Lower leg skin (tissue), 4 donors: ENCODE measurements around the gene TMEM138. TPM values are rescaled to one million over a fixed set of nuclear protein-coding genes. Genes with fewer than 3 reads are reported as not detected.

Experiments
- DNase-seq, 2 donors: peaks; one replicate each; pipeline ENCODE4 v3.0.0-alpha.2; 2019; ENCODE audit warnings: low spot score in 2 of 2
- H3K4me3 ChIP-seq: fragments of 200-600 bp; sonication (generic); 2 replicates; pipeline ENCODE4 v1.5.1; 2017; ENCODE audit warnings: mild to moderate bottlenecking, low read depth; ENCODE audit not compliant: poor library complexity, severe bottlenecking
- CTCF ChIP-seq, 3 donors: fragments of 450-650 bp; IDR thresholded peaks; one replicate each; pipeline ENCODE4 v1.5.1; 2016; ENCODE audit warnings: antibody characterized with exemption in 3 of 3, mild to moderate bottlenecking in 3 of 3, moderate library complexity in 2 of 3
- POLR2A ChIP-seq, 2 donors: fragments of 450-650 bp; IDR thresholded peaks; one replicate each; pipeline ENCODE4 v1.6.1; 2016 to 2017; ENCODE audit warnings: antibody characterized with exemption in 2 of 2, mild to moderate bottlenecking in 1 of 2, moderate library complexity in 1 of 2
- WGBS, 2 donors: methylation state at CpG; one replicate each; pipeline ENCODE4 v1.1.5; 2018; 5-methylcytosine and 5-hydroxymethylcytosine counted together
- intact Hi-C: fragments of 100-400 bp; cut with DNase I; formaldehyde crosslinking; loops from one replicate; pipeline ENCODE4 v1.15.0; 2023; ENCODE audit warnings: low total_unique reads
- total RNA-seq, 4 donors: library from RNA; depleted of rRNA; stranded (reverse); fragments of >200 nt; gene quantifications; one replicate each; pipeline ENCODE4 v1.1.0, GENCODE V29; 2016

TMEM138 gene
- total RNA-seq, 4 donors from 2014 or later = 12.7 to 47.2 (median 18.1) TPM

- 76 to 78% methylated on average over 2 of the region's 2 CpGs for WGBS, 2 donors
- TF ChIP-seq POLR2A (IDR thresholded peaks at IDR 0.05) = no peak
- TF ChIP-seq CTCF (IDR thresholded peaks at IDR 0.05) = no peak
- no peak for DNase-seq
- intact Hi-C loops = no loop called here
- no peak overlapping the region for H3K4me3 ChIP-seq
Observed at GRCh38 chr11:61354208-61354607, 8.0 kb upstream of the TMEM138 start.

- WGBS, 2 donors = 64 to 83% methylated on average over 4 of the region's 4 CpGs
- no peak overlapping the region for H3K4me3 ChIP-seq
- intact Hi-C loops = no loop called here
Observed at GRCh38 chr11:61356706-61357105, 5.5 kb upstream of the TMEM138 start.

GRCh38 chr11:61357233-61357893 lies 4.8 kb upstream of the TMEM138 start:
- intact Hi-C loops = no loop called here
- TF ChIP-seq POLR2A (IDR thresholded peaks at IDR 0.05) (no peak), CTCF (IDR thresholded peaks at IDR 0.05) (no peak)
- DNase-seq = no peak
- no peak overlapping the region for H3K4me3 ChIP-seq
- 74 to 85% methylated on average over 9 of the region's 9 CpGs for WGBS, 2 donors

More at GRCh38 chr11:61356706-61357105, 5.5 kb upstream of the TMEM138 start:
- DNase-seq = no peak
- TF ChIP-seq POLR2A (IDR thresholded peaks at IDR 0.05) (no peak), CTCF (IDR thresholded peaks at IDR 0.05) (no peak)

- WGBS, 2 donors = 87 to 91% methylated on average over 6 of the region's 6 CpGs
- DNase-seq = no peak
- no peak overlapping the region for H3K4me3 ChIP-seq
- TF ChIP-seq POLR2A (IDR thresholded peaks at IDR 0.05) = no peak
- no peak for TF ChIP-seq CTCF (IDR thresholded peaks at IDR 0.05)
- intact Hi-C loops = no loop called here
Observed at GRCh38 chr11:61357894-61358239, 4.3 kb upstream of the TMEM138 start.

GRCh38 chr11:61358566-61358965 lies 3.6 kb upstream of the TMEM138 start:
- no peak overlapping the region for H3K4me3 ChIP-seq
- 94 to 96% methylated on average over 10 to 11 of the region's 11 CpGs for WGBS, 2 donors
- TF ChIP-seq CTCF (IDR thresholded peaks at IDR 0.05) = no peak
- TF ChIP-seq POLR2A (IDR thresholded peaks at IDR 0.05) = no peak
- DNase-seq = no peak
- intact Hi-C loops = no loop called here

- intact Hi-C loops = no loop called here
- DNase-seq = no peak
- 85 to 86% methylated on average over 6 of the region's 6 CpGs for WGBS, 2 donors
- no peak overlapping the region for H3K4me3 ChIP-seq
- TF ChIP-seq CTCF (IDR thresholded peaks at IDR 0.05) = no peak
- no peak for TF ChIP-seq POLR2A (IDR thresholded peaks at IDR 0.05)
Observed at GRCh38 chr11:61359516-61359915, 2.7 kb upstream of the TMEM138 start.
